ENCODE results near the gene BICD2.

BICD2 gene

GRCh38 chr9:92706218-92706940 is 58.3 kb downstream of the BICD2 start:
- Histone ChIP-seq H3K9ac (ENCODE audit: low read depth, low read length, poor library complexity) (no peak overlapping the region), H2AFZ (ENCODE audit: low read length) (no peak overlapping the region), H2BK15ac (ENCODE audit: low read length) (no peak overlapping the region), H3K4me1 (ENCODE audit: control insufficient read depth in 2 of 2, insufficient read depth in 1 of 2, low read depth in 1 of 2, low read length in 2 of 2) (no peaks in the 10 kb centered on the region), H2BK12ac (ENCODE audit: low read length) (no peak overlapping the region), H3K23ac (ENCODE audit: low read depth, low read length, poor library complexity) (no peak overlapping the region), H3K4ac (ENCODE audit: low read length) (no peak overlapping the region), H3K4me2 (ENCODE audit: insufficient read depth, low read length, poor library complexity, severe bottlenecking) (no peak overlapping the region), H3K14ac (ENCODE audit: low read length) (no peak overlapping the region), H2BK5ac (ENCODE audit: low read length) (no peak overlapping the region), H3K36me3 (replicated peaks in 1 of 2; ENCODE audit: control insufficient read depth in 2 of 2, insufficient read depth in 2 of 2, low read length in 2 of 2) (peaks cover 8 to 28% of the 10 kb centered on the region in 2 donors), H2AK5ac (ENCODE audit: low read depth, low read length) (no peak overlapping the region), H3K4me3 (ENCODE audit: low read length in 2 of 2) (no peak overlapping the region), H3K27ac (replicated peaks; ENCODE audit: low read length) (no peak overlapping the region), H4K8ac (ENCODE audit: low read depth, low read length) (no peak overlapping the region), H2BK120ac (ENCODE audit: low read depth, low read length) (no peak overlapping the region), H3K18ac (ENCODE audit: low read length) (no peak overlapping the region), H3K9me3 (replicated peaks in 1 of 2; ENCODE audit: control insufficient read depth in 2 of 2, insufficient read depth in 1 of 2, low read depth in 1 of 2, low read length in 2 of 2) (no peaks in the 10 kb centered on the region), H3K79me1 (ENCODE audit: low read depth, low read length) (no peaks in the 10 kb centered on the region), H4K91ac (ENCODE audit: low read depth, low read length, poor library complexity) (no peak overlapping the region), H3K27me3 (ENCODE audit: control insufficient read depth in 3 of 3, insufficient read depth in 3 of 3, low read depth in 1 of 3, low read length in 3 of 3) (no peaks in the 10 kb centered on the region)
- no peak for DNase-seq (ENCODE audit: low spot score)
- no CpG with 5 or more reads among the region's 3 CpGs for WGBS, 2 donors (ENCODE audit: extremely low coverage in 2 of 2, insufficient read length in 2 of 2, insufficient replicate concordance in 1 of 2)

- H3K4me3 ChIP-seq (ENCODE audit: low read length in 2 of 2), result no peak overlapping the region
- H2BK5ac ChIP-seq (ENCODE audit: low read length), result no peak overlapping the region
- H2AFZ ChIP-seq (ENCODE audit: low read length), result no peak overlapping the region
- H3K23ac ChIP-seq (ENCODE audit: low read depth, low read length, poor library complexity), result no peak overlapping the region
- H2BK15ac ChIP-seq (ENCODE audit: low read length), result no peak overlapping the region
- no peak overlapping the region for H3K27ac ChIP-seq (replicated peaks; ENCODE audit: low read length)
- no peak overlapping the region for H2BK12ac ChIP-seq (ENCODE audit: low read length)
- H4K91ac ChIP-seq (ENCODE audit: low read depth, low read length, poor library complexity), result no peak overlapping the region
- no peak overlapping the region for H3K4me2 ChIP-seq (ENCODE audit: insufficient read depth, low read length, poor library complexity, severe bottlenecking)
- no peak overlapping the region for H3K14ac ChIP-seq (ENCODE audit: low read length)
- no peak overlapping the region for H2BK120ac ChIP-seq (ENCODE audit: low read depth, low read length)
- H3K9me3 ChIP-seq (replicated peaks in 1 of 2; ENCODE audit: control insufficient read depth in 2 of 2, insufficient read depth in 1 of 2, low read depth in 1 of 2, low read length in 2 of 2), result no peaks in the 10 kb centered on the region
- no peak overlapping the region for H2AK5ac ChIP-seq (ENCODE audit: low read depth, low read length)
- H3K4me1 ChIP-seq (ENCODE audit: control insufficient read depth in 2 of 2, insufficient read depth in 1 of 2, low read depth in 1 of 2, low read length in 2 of 2), result no peaks in the 10 kb centered on the region
- no peak overlapping the region for H3K4ac ChIP-seq (ENCODE audit: low read length)
- no peak overlapping the region for H3K18ac ChIP-seq (ENCODE audit: low read length)
- WGBS, 2 donors (ENCODE audit: extremely low coverage in 2 of 2, insufficient read length in 2 of 2, insufficient replicate concordance in 1 of 2), result no CpG with 5 or more reads among the region's 2 CpGs
- H4K8ac ChIP-seq (ENCODE audit: low read depth, low read length), result no peak overlapping the region
- H3K9ac ChIP-seq (ENCODE audit: low read depth, low read length, poor library complexity), result no peak overlapping the region
- H3K79me1 ChIP-seq (ENCODE audit: low read depth, low read length), result no peaks in the 10 kb centered on the region
- peaks cover 3 to 9% of the 10 kb centered on the region in 2 donors for H3K36me3 ChIP-seq (replicated peaks in 1 of 2; ENCODE audit: control insufficient read depth in 2 of 2, insufficient read depth in 2 of 2, low read length in 2 of 2)
- H3K27me3 ChIP-seq (ENCODE audit: control insufficient read depth in 3 of 3, insufficient read depth in 3 of 3, low read depth in 1 of 3, low read length in 3 of 3), result no peaks in the 10 kb centered on the region
- no peak for DNase-seq (ENCODE audit: low spot score)
These were observed 60.1 kb downstream of the BICD2 start for GRCh38 chr9:92704528-92704927.

GRCh38 chr9:92696619-92697018 is 68.0 kb downstream of the BICD2 start:
- no peak overlapping the region for H3K4ac ChIP-seq (ENCODE audit: low read length)
- H3K4me2 ChIP-seq (ENCODE audit: insufficient read depth, low read length, poor library complexity, severe bottlenecking), result no peak overlapping the region
- no peaks in the 10 kb centered on the region for H3K4me1 ChIP-seq (ENCODE audit: control insufficient read depth in 2 of 2, insufficient read depth in 1 of 2, low read depth in 1 of 2, low read length in 2 of 2)
- no peak overlapping the region for H3K27ac ChIP-seq (replicated peaks; ENCODE audit: low read length)
- no peaks in the 10 kb centered on the region for H3K79me1 ChIP-seq (ENCODE audit: low read depth, low read length)
- H3K4me3 ChIP-seq (ENCODE audit: low read length in 2 of 2), result no peak overlapping the region
- no peak overlapping the region for H4K8ac ChIP-seq (ENCODE audit: low read depth, low read length)
- no peak overlapping the region for H4K91ac ChIP-seq (ENCODE audit: low read depth, low read length, poor library complexity)
- no peaks in the 10 kb centered on the region for H3K27me3 ChIP-seq (ENCODE audit: control insufficient read depth in 3 of 3, insufficient read depth in 3 of 3, low read depth in 1 of 3, low read length in 3 of 3)
- no peak overlapping the region for H3K14ac ChIP-seq (ENCODE audit: low read length)
- WGBS, 2 donors (ENCODE audit: extremely low coverage in 2 of 2, insufficient read length in 2 of 2, insufficient replicate concordance in 1 of 2), result no CpG with 5 or more reads among the region's 1 CpG
- H3K9me3 ChIP-seq (replicated peaks in 1 of 2; ENCODE audit: control insufficient read depth in 2 of 2, insufficient read depth in 1 of 2, low read depth in 1 of 2, low read length in 2 of 2), result peaks cover 0 to 9% of the 10 kb centered on the region in 2 donors
- DNase-seq (ENCODE audit: low spot score), result no peak
- H2BK5ac ChIP-seq (ENCODE audit: low read length), result no peak overlapping the region
- H2BK15ac ChIP-seq (ENCODE audit: low read length), result no peak overlapping the region
- H2BK12ac ChIP-seq (ENCODE audit: low read length), result no peak overlapping the region
- no peak overlapping the region for H2BK120ac ChIP-seq (ENCODE audit: low read depth, low read length)
- no peak overlapping the region for H3K18ac ChIP-seq (ENCODE audit: low read length)
- H3K9ac ChIP-seq (ENCODE audit: low read depth, low read length, poor library complexity), result no peak overlapping the region
- H3K36me3 ChIP-seq (replicated peaks in 1 of 2; ENCODE audit: control insufficient read depth in 2 of 2, insufficient read depth in 2 of 2, low read length in 2 of 2), result no peaks in the 10 kb centered on the region
- H3K23ac ChIP-seq (ENCODE audit: low read depth, low read length, poor library complexity), result no peak overlapping the region
- no peak overlapping the region for H2AFZ ChIP-seq (ENCODE audit: low read length)
- H2AK5ac ChIP-seq (ENCODE audit: low read depth, low read length), result no peak overlapping the region

DNA sequence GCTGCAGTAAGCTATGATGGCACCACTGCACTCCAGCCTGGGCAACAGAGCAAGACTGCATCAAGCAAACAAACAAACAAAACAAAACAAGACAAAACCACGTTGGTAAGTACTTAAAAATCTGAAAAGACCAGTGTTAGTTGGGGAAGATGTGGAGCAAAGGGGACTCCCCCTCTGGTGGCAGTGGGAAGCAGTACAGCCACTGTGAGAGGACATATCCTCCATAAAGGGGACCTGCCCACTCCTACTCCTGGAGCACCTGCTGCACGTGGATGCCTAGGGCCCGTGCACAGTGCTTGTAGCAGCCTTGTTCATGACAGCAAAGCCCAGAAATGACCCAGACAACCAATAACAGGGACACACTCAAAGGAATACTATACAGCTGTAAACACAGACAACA is 77.7 kb downstream of the BICD2 start:
- H3K14ac ChIP-seq (ENCODE audit: low read length), result no peak overlapping the region
- H2BK15ac ChIP-seq (ENCODE audit: low read length), result no peak overlapping the region
- H2AK5ac ChIP-seq (ENCODE audit: low read depth, low read length), result no peak overlapping the region
- H2BK120ac ChIP-seq (ENCODE audit: low read depth, low read length), result no peak overlapping the region
- no CpG with 5 or more reads among the region's 3 CpGs for WGBS, 2 donors (ENCODE audit: extremely low coverage in 2 of 2, insufficient read length in 2 of 2, insufficient replicate concordance in 1 of 2)
- no peak overlapping the region for H3K4ac ChIP-seq (ENCODE audit: low read length)
- no peak overlapping the region for H3K23ac ChIP-seq (ENCODE audit: low read depth, low read length, poor library complexity)
- H3K27me3 ChIP-seq (ENCODE audit: control insufficient read depth in 3 of 3, insufficient read depth in 3 of 3, low read depth in 1 of 3, low read length in 3 of 3), result no peaks in the 10 kb centered on the region
- H3K18ac ChIP-seq (ENCODE audit: low read length), result no peak overlapping the region
- no peak overlapping the region for H4K8ac ChIP-seq (ENCODE audit: low read depth, low read length)
- H3K4me1 ChIP-seq (ENCODE audit: control insufficient read depth in 2 of 2, insufficient read depth in 1 of 2, low read depth in 1 of 2, low read length in 2 of 2), result no peaks in the 10 kb centered on the region
- peaks cover 2 to 8% of the 10 kb centered on the region in 2 donors for H3K9me3 ChIP-seq (replicated peaks in 1 of 2; ENCODE audit: control insufficient read depth in 2 of 2, insufficient read depth in 1 of 2, low read depth in 1 of 2, low read length in 2 of 2)
- H2BK12ac ChIP-seq (ENCODE audit: low read length), result no peak overlapping the region
- no peak overlapping the region for H3K9ac ChIP-seq (ENCODE audit: low read depth, low read length, poor library complexity)
- H4K91ac ChIP-seq (ENCODE audit: low read depth, low read length, poor library complexity), result no peak overlapping the region
- H2AFZ ChIP-seq (ENCODE audit: low read length), result no peak overlapping the region
- H3K36me3 ChIP-seq (replicated peaks in 1 of 2; ENCODE audit: control insufficient read depth in 2 of 2, insufficient read depth in 2 of 2, low read length in 2 of 2), result no peaks in the 10 kb centered on the region
- H3K27ac ChIP-seq (replicated peaks; ENCODE audit: low read length), result no peak overlapping the region
- H3K4me3 ChIP-seq (ENCODE audit: low read length in 2 of 2), result no peak overlapping the region
- H3K4me2 ChIP-seq (ENCODE audit: insufficient read depth, low read length, poor library complexity, severe bottlenecking), result no peak overlapping the region
- no peak overlapping the region for H2BK5ac ChIP-seq (ENCODE audit: low read length)
- no peak for DNase-seq (ENCODE audit: low spot score)
- H3K79me1 ChIP-seq (ENCODE audit: low read depth, low read length), result no peaks in the 10 kb centered on the region

Data from neuronal stem cell (in vitro differentiated cells).